Stimulated activated CD8-positive, alpha-beta memory T cell treated with anti-CD3 and anti-CD28 coated beads, Interleukin-12 subunit alpha, Interleukin-12 subunit beta, amount 100 ng/mL, for 24 hours (primary cell): Measurements from ENCODE around the gene STXBP2.

ENCODE experiments used
- DNase-seq: peaks from one replicate; pipeline ENCODE4 v3.0.0-alpha.2; 2020; ENCODE audit errors: extremely low read depth

Gene STXBP2

DNA sequence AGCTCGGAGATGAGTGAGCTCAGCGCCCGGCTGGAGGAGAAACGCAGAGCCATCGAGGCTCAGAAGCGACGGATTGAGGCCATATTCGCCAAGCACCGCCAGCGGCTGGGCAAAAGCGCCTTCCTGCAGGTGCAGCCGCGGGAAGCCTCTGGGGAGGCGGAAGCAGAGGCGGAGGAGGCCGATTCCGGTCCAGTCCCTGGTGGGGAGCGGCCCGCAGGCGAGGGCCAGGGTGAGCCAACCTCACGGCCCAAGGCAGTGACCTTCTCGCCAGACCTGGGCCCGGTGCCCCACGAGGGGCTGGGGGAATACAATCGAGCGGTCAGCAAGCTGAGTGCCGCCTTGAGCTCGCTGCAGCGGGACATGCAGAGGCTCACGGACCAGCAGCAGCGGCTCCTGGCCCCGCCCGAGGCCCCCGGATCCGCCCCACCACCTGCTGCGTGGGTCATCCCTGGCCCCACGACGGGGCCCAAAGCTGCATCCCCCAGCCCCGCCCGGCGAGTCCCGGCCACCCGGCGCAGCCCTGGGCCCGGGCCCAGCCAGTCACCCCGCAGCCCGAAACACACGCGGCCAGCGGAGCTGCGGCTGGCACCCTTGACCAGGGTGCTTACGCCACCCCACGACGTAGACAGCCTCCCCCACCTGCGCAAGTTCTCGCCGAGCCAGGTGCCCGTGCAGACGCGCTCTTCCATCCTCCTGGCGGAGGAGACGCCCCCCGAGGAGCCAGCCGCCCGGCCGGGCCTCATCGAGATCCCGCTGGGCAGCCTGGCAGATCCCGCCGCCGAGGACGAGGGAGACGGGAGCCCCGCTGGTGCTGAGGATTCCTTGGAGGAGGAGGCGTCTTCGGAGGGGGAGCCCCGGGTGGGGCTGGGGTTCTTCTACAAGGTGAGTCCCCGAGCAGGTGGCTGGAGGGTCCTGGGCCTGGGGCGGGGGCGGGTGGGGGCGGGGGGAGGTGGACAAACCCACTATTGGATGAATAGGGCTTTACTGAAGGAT lies 24.3 kb upstream of the STXBP2 start:
- DNase-seq: no peak

DNA sequence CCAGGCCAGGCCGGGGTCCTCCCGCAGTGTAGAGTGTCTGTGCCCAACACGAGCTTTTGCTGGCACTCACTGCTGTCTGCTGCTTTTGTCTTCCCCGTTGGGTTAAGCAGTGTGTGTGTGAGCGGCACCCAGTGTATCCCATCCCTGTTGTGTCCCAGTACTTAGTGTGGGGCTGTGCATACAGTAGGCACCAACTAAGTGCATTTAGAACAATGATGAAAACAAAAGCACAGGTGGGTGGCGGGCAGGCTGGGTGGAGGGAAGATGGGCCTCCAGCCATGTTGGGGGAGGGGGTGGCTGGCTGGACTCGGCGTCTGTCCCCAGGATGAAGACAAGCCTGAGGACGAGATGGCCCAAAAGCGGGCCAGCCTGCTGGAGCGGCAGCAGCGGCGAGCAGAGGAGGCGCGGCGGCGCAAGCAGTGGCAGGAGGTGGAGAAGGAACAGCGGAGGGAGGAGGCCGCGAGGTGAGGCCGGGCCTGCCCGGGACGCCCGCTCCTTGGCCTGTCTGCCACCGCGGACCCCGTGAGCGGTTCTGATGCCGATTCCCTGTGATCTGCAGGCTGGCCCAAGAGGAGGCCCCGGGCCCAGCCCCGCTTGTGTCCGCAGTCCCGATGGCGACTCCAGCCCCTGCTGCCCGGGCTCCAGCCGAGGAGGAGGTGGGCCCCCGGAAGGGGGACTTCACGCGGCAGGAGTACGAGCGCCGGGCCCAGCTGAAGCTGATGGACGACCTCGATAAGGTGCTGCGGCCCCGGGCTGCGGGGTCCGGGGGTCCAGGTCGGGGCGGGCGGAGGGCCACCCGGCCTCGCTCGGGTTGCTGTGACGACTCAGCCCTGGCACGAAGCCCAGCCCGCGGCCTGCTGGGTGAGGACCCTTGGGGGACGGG lies 21.8 kb upstream of the STXBP2 start:
- no peak for DNase-seq

DNA sequence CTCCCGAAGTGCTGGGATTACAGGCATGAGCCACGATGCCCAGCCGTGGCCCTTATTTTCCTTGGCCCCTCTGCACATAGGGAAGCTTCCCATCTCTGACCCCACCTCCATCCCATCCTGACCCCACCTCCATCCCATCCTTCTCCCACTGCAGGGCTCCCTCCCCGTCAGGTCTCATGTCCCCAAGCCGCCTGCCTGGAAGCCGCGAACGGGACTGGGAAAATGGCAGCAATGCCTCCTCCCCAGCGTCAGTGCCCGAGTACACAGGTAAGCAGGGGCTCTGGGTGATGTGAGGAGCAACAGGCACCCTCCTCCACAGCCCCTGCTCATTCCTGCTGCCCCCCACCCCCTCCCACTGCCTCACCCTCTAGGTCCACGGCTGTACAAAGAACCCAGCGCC lies 19.7 kb upstream of the STXBP2 start:
- DNase-seq: no peak

DNA sequence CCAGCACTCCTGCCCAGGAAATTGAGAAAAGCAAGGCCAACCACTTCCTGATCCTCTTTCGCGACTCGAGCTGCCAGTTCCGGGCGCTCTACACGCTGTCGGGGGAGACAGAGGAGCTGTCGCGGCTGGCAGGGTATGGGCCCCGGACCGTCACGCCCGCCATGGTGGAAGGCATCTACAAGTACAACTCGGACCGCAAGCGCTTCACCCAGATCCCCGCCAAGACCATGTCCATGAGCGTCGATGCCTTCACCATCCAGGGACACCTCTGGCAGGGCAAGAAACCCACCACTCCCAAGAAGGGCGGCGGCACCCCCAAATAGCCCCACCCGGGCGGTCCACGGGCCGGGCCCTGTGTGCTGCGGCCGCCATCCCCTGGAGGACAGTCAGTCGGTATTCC lies 19.2 kb upstream of the STXBP2 start:
- no peak for DNase-seq

DNA sequence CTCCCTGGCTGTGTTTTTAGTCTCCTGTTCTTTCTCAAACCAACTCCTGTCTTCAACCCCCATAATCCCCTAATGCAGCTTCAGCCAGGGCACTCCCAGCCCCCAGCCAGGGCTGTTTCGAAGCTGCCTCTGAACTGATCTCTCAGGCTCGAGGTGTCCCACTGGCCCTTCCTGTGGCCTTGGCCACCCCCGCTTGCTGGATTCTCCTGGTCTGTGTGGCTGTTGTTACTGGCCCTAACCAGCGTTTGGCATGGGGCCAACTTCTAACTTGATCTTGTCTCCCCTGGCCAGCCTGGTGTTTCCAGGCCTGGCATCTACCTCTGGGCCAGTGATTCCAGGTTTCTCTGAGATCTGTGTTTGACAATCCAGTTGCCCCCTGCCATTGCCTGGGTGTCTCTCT lies 18.6 kb upstream of the STXBP2 start:
- DNase-seq: no peak

DNA sequence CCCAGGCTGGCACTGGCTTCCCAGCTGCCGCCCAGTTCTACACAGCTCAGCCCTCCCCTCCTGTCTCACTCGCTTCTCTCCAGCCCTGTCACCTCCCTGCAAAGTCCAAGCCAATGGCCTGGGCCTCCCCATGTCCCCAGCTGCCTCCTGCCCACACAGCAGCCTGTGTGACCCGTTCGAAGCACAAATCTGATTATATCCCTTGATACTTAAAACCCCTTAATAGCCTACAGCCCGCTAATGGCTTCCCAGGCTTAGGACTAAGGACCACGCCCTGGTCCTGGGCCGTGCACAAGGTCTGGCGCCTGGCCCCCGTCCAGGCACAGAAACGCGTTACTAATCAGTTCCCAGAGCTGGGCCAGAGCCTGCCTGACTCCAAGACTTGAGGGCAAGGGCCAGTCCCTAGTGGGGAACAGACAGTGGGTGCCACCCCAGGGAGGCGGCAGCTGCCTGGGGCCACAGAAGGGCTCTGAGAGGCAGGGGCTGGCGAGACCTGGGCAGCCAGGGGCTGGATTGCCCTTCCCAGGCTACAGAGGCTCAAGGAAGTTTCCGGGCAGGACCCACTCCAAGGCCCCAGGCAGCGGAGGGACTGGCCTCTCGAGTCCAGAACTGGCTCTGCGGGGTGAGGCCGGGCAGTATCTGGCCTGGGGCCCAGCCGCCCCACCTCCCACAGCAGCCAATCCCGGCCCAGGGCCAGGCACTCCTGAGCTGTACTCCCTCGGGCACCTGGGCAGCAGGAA lies 18.0 kb upstream of the STXBP2 start:
- no peak for DNase-seq

DNA sequence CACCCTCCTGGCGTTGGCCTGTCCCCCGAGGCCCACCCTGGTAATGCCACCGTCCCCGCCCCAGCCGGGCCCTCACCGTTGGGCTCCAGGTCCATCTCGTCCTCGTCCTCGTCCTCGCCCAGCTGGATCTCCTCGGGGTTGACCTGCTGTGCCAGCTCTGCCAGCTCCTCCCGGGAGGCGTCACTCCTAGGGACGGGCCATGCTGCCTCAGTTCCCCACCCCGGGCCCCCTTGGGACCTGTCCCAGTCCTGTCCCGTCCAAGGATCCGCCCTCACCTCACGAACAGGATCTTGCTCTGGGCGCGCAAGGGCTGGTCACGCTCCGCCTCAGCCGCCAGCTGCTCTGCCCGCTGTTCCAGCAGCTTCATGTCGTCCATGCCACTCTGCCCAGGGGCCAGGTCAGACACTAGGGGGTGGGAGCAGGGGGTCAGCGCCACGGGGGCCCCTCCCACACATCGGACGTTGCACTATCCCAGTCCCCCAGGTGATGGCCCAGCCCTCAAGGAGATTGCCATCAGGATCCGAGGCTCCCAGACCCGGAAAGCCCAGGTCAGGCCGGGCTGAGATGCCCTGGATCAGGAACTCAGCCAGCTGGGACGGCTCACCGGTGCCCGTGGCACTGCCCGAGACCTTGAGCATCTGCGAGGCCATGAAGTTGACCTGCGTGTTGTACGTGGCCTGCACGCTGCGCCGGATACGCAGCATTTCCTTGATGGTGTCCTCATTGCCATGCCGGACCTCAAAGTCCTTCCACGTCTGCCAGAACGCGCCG lies 17.1 kb upstream of the STXBP2 start:
- DNase-seq: no peak

DNA sequence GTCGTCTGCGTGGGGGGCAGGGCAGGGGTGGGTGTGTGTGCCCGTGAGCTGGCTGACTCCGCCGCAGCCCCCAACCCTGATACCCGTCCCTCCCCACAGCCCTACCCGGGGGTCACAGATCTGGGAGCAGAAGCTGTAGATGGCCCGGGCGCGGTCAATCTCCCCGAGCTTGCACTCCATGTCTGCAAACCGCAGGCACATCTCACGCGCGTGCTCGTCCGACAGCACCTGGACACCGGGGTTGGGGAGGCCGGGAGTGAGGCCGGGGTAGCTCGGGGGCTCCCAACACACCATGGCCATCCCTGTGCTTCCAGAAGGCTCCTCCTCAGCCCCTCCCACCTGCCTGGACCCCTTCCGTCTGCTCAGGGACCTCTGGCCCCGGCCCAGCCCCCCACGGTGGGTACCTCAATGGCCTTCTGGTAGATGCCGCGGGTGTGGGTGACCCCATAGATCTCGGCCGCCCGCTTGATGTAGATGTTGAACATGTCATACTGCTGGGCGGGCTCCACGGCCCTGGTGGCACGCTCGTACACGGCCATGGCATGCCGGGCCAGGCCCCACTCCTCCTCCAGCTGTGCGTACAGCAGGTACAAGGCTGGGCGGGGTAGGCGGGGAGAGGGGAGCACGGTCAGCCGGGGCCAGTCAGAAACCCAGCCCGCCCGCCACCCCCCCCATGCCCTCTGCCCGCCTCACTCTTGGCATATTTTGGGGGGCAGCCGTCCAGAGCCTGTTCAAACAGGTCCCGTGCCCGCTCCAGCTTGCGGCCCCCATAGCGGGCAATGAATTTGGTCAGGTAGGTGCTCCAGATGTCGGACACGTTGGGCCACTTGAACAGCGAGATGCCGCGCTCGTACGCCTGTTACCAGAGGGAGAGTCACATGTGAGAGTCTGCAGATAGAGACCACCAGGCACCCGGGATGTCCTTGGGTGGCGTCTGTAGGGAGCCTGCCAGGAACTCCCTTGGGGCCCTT lies 16.2 kb upstream of the STXBP2 start:
- DNase-seq: no peak

DNA sequence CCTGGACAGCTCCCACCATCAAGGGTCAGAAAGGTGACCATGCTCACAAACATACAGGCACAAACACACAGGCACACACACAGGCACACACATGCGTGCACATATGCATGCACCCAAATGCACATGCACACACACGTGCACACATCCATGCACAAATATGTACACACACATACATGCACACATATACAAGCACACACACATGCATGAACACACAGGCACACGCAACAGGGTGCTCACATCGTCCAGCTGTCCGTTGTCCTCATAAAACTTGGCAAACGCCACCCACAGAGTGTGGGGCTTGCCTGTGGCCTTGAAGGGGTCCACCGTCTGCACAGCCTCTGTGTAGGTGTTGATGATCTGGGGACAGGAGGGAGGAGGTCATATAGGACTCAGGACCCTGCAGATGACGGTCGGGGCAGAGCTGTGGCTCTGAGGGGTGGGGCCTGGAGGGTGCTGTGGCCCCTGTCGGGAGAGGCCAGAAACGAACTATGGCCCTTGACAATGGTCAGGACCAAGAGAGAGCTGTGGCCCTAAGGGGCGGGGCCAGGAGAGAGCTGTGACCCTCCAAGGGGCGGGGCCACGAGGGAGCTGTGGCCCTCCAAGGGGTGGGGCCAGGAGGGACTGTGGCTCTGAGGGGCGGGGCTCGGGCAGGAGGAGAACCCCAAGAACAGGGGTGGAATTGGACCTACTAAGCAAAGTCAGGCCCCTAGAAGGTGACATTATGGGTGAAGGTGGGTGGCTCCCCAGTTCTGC lies 13.8 kb upstream of the STXBP2 start:
- DNase-seq: no peak

DNA sequence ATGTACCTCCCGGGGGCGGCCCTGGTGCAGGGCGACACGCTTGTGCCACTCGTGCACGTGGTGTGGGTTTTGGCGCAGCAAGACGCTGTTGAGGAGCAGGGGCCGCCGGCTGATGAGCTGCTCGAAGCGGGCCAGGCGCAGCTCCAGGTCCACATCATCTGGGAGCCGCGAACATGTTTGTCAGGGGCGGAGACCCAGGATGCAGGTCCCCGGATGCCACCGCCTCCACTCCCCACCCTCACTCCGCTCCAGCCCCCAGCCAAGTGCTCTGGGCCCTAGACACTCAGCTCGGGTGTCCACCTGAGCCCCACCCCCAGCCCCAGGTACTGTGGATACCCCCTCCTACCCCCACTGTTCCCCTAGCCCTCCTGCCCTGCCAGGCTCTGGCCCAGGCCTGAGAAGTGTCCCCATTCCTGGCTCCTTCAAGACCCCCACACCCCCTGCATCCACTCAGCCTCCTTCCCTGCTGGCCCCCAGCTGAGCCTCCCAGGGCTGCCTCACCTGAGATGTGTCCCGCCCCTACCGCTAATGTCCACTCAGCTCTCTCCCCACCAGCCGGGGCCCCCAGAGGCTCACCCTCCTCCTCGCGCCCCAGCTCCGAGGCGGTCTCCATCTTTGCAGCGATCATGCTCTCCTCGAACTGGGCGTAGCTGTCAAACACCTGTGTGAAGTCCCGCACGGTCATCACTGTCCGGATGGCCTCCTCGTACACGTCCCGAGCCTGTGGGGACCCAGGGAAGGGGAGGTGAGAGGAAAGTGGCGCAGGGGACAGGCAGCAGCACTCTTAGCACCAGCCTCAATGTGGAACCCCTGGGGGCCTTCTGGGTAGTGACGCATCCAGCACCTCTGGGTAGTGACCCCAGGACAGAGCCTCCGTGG lies 12.9 kb upstream of the STXBP2 start:
- no peak for DNase-seq

DNA sequence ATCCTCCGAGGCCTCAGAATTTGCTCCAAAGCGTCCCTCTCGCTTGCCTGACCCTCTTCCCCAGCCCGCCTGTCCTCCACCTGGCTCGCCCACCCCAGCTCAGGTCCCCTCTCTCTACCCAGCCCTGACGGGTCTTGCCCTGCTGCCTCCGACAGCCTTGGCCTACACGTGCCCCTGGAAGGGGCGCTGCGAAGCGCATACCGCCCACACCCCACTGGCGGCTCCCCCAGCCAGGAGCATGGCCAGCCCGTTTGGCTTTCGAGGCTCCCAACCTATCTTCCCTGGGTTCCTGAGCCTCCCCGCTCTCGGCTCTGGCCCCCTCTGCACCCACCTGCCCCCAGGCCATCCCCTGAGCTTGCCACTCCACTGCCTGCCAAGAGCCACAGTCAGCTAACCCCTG lies 12.1 kb upstream of the STXBP2 start:
- no peak for DNase-seq

DNA sequence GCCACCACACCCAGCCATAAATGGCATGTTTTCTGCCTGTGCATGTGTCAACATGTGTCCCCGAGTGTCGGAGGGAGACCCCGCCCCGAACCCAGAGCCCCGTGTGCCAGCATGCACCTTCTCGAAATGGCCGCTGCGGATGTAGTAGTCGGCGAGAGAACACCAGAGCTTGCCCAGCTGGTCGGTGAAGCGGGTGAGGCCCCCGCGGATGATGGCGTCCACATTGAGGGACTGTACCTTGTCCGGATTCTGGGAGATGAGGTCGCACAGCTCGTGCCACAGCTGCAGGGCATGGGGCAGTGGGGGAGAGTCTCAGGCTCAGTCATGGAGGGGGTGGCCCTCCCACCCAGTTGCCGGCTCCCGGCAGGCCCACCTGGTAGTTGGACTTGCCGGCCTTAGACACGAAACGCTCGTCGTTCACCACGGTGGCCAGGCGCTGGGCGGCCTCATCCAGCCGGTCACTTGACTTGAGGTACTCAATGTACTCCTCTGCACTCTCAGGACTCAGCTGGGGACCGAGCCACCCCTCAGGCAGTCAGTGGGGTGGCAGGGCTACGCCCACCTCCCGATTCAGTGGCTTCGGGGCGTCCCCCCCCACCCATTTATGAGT lies 11.0 kb upstream of the STXBP2 start:
- no peak for DNase-seq

DNA sequence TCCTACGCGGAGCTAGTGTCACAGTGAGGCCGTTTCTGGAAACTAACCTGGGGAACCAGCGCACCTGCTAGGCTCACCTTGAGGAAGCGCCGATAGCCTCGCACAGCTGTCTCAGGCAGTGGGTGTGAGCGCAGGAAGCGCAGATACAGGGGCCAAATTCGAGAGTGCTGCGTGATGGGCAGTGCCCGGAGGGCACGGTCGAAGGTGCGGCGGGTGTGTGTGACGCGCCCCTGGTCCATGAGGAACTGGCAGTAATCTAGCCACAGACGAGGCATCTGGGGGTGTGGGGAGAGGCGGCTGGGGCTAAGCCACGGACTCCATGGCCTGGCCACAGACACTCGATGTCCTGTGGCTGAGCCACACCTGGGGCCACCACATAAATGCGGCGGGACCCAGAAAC lies 9.7 kb upstream of the STXBP2 start:
- no peak for DNase-seq

DNA sequence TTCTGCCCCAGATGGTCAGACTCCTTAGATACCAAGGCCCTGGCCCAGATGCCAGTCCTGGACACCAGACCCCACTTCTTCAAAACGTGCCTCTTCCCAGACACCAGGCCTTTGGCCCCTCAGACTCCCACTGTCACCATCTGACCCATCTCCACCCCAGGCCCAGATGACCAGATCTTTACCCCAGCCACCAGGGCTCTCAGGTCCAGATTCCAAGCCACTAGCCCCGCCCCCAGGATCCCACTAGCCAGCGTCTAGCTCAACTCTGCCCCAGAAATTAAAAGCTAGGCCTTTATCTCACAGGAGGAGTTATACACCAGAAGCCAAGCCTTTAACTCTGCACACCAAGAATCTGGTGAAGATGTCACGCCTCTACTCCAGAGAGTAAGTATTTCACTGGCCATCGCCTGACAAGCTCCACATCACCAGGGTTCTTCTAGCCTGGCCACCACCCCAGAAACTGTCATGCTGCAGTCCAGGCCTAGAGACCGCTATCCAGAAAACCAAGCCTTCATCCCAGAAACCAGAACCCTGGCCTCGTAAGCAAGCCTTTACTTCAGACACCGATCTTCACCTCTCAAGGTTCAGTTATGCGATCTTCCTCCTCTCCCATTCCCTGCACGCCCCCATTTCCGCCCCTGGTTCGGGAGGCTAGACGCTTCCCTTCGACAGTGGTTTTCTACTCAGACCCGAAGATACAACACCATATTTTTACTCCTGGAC lies 8.2 kb upstream of the STXBP2 start:
- no peak for DNase-seq

DNA sequence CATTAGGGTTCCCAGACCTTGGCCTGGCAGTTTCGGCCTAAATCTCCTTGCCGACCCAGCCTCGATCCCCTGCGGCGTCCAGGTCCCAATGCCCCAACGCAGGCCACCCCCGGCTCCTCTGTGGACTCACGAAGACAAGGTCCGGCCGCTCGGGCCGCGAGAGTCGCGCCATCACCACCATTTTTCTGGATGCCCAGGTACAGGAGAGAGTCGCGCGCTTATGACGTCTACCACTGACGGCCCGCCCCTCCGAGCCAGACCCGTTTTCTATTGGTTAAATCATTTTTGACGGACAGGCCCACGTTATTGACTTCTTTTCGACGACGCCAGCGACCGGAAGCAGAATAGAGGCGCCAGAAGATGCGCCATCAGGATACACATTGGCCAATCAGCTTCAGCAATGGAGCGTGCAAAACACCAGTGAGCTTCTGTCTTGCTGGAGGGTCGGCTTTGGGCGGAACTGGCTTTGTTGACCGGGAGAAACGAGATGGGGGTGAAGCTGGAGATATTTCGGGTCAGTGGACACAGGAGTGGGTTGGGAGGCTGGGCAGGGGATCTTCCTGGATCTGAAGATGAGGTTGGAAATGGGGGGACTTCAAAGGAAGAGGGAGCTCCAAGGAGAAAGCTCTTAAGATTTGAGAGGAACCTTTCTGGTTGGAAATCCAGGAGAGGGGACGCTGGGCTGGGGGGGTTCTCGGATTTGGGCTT lies 7.4 kb upstream of the STXBP2 start, which contains the start of the genes PET100 and XAB2:
TSS of gene PET100 (plus strand) at position 447 of the 708 bp plus-strand sequence. CDS start at position 488, 41 bp downstream.
TSS of gene XAB2 (minus strand) at position 199 of the 708 bp plus-strand sequence. CDS start at position 181, 18 bp downstream.
- DNase-seq: peak; percentile 78

DNA sequence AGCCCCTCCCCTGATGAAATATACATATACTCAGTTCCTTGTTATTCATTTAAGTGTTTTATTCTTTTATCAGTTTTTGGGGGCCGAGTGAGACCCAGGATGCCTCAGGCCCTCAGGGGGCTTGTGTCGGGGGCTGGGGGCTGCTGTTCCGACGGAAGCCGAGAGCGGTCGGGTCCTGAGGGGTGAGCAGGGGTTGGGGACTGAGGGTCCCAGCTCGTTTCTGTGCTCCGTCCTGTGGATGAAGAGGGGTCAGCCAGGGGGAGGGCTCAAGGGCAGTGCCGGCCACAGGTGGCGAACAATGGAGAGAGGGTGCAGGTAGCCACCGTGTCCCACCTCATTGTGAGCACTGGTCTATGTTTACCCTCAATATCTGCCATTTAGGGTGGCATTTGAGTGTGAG lies 5.3 kb upstream of the STXBP2 start:
- no peak for DNase-seq
